ENCODE measurements around the gene FAF1.

FAF1 gene

GRCh38 chr1:50703240-50703639 lies 256.8 kb downstream of the FAF1 start:
- H3K9me2 ChIP-seq (replicated peaks; ENCODE audit: control insufficient read depth, low read length): no peaks in the 10 kb centered on the region
- no peaks in the 10 kb centered on the region for H3K4me1 ChIP-seq (ENCODE audit: control insufficient read depth, low read length)
- TF ChIP-seq EZH2phosphoT487 (IDR thresholded peaks at IDR 0.05; ENCODE audit: borderline replicate concordance, low read length): no peak
- no peaks in the 10 kb centered on the region for H4K20me1 ChIP-seq (ENCODE audit: control insufficient read depth, insufficient read depth, low read depth, low read length)
- H3K4me3 ChIP-seq (ENCODE audit: low read length): no peak overlapping the region
- H3K4me2 ChIP-seq (ENCODE audit: low read length): no peak overlapping the region
- peaks cover 3% of the 10 kb centered on the region; the same call in 1 of the 2 replicates for H3K36me3 ChIP-seq (ENCODE audit: control insufficient read depth, low read length)
- H3K27me3 ChIP-seq (ENCODE audit: control insufficient read depth, low read length): no peaks in the 10 kb centered on the region
- no peaks in the 10 kb centered on the region for H3K79me2 ChIP-seq (ENCODE audit: control insufficient read depth, low read length)
- H3K27ac ChIP-seq (ENCODE audit: low read depth, low read length): no peak overlapping the region
- peaks cover 15% of the 10 kb centered on the region for H3F3A ChIP-seq (ENCODE audit: control insufficient read depth, insufficient read depth)
- no peaks in the 10 kb centered on the region for H3K9me3 ChIP-seq (ENCODE audit: control insufficient read depth, insufficient read depth, low read length)

DNA sequence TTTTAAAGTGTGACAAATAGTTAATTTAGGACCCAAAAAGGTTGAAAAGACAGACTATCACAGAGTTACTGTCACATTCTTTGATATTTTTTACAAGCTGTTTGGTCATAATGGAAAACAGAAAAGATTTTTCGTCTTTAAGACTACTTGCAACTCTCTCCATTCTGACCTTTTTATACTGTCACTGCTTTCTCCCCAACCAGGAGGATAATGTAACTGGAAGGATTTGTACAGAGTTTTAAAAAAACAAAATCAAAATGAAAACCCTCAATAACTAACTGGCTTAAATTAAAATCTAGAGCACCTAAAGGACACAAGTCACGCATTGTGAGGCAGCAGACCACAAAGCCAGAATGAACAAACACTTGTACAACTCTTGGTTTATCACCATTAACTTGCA lies 257.7 kb downstream of the FAF1 start:
- H4K20me1 ChIP-seq (ENCODE audit: control insufficient read depth, insufficient read depth, low read depth, low read length): no peaks in the 10 kb centered on the region
- no peaks in the 10 kb centered on the region for H3K9me3 ChIP-seq (ENCODE audit: control insufficient read depth, insufficient read depth, low read length)
- H3K79me2 ChIP-seq (ENCODE audit: control insufficient read depth, low read length): no peaks in the 10 kb centered on the region
- H3K4me2 ChIP-seq (ENCODE audit: low read length): no peak overlapping the region
- no peaks in the 10 kb centered on the region for H3K27me3 ChIP-seq (ENCODE audit: control insufficient read depth, low read length)
- H3K27ac ChIP-seq (ENCODE audit: low read depth, low read length): no peak overlapping the region
- no peaks in the 10 kb centered on the region for H3K4me1 ChIP-seq (ENCODE audit: control insufficient read depth, low read length)
- peaks cover 15% of the 10 kb centered on the region for H3F3A ChIP-seq (ENCODE audit: control insufficient read depth, insufficient read depth)
- TF ChIP-seq EZH2phosphoT487 (IDR thresholded peaks at IDR 0.05; ENCODE audit: borderline replicate concordance, low read length) (no peak), CTCF (IDR thresholded peaks at IDR 0.05; ENCODE audit: low read depth, low read length, poor library complexity, severe bottlenecking) (no peak)
- peaks cover 3% of the 10 kb centered on the region; the same call in 1 of the 2 replicates for H3K36me3 ChIP-seq (ENCODE audit: control insufficient read depth, low read length)
- H3K9me2 ChIP-seq (replicated peaks; ENCODE audit: control insufficient read depth, low read length): no peaks in the 10 kb centered on the region
- H3K4me3 ChIP-seq (ENCODE audit: low read length): no peak overlapping the region

DNA sequence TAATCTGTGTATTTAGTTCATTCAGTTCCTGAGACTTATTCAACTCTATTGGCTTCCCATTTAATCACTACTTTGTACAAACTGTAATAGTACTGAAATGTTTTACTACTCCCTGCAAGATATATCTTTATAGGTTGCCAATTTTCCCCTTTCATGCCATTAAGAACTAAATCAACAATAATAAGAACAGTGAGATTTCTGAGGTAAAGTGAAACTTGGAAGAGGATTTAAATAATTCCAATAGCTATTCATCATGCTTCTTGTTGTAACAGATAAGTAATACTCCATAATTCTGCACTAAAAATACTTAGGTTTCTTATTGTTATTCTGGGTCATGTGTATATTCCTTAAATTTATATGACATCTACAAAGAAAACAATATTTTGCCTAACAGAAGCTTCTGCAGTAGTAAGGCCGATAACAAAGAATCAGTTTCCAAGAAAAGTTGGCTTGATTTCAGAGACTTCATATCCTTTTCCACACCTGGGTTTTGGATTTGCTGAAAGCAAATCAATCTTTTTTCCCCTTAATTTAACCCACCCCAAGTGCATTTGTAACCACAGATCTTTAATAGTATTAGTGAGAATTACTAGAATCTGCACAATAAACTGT lies 258.3 kb downstream of the FAF1 start:
- no peaks in the 10 kb centered on the region for H3K9me3 ChIP-seq (ENCODE audit: control insufficient read depth, insufficient read depth, low read length)
- no peaks in the 10 kb centered on the region for H4K20me1 ChIP-seq (ENCODE audit: control insufficient read depth, insufficient read depth, low read depth, low read length)
- no peaks in the 10 kb centered on the region for H3K79me2 ChIP-seq (ENCODE audit: control insufficient read depth, low read length)
- no peaks in the 10 kb centered on the region for H3K27me3 ChIP-seq (ENCODE audit: control insufficient read depth, low read length)
- H3K36me3 ChIP-seq (ENCODE audit: control insufficient read depth, low read length): peaks cover 3% of the 10 kb centered on the region; the same call in 1 of the 2 replicates
- H3K4me2 ChIP-seq (ENCODE audit: low read length): no peak overlapping the region
- TF ChIP-seq CTCF (IDR thresholded peaks at IDR 0.05; ENCODE audit: low read depth, low read length, poor library complexity, severe bottlenecking): no peak
- no peak for TF ChIP-seq EZH2phosphoT487 (IDR thresholded peaks at IDR 0.05; ENCODE audit: borderline replicate concordance, low read length)
- peaks cover 15% of the 10 kb centered on the region for H3F3A ChIP-seq (ENCODE audit: control insufficient read depth, insufficient read depth)
- no peaks in the 10 kb centered on the region for H3K9me2 ChIP-seq (replicated peaks; ENCODE audit: control insufficient read depth, low read length)
- H3K27ac ChIP-seq (ENCODE audit: low read depth, low read length): no peak overlapping the region
- no peak overlapping the region for H3K4me3 ChIP-seq (ENCODE audit: low read length)
- no peaks in the 10 kb centered on the region for H3K4me1 ChIP-seq (ENCODE audit: control insufficient read depth, low read length)

DNA sequence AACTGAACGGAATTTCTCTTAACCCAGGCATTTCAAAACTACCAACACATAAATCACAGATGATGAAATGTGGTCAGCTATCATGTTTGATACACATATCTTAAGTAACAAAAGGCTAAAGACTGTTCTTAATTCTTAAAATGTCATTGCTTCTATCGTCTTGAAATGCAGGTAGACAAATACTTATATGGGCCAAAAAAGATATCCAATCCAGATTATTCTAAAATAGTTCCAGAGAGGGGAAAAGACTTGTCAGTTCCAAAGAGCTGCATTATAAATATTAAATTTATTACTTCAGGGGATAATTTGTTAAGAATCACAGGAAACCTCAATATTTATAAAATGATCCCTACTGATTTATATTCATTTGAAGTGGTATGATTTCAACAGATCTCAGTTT lies 259.4 kb downstream of the FAF1 start:
- Histone ChIP-seq H4K20me1 (ENCODE audit: control insufficient read depth, insufficient read depth, low read depth, low read length) (no peaks in the 10 kb centered on the region), H3K9me3 (ENCODE audit: control insufficient read depth, insufficient read depth, low read length) (no peaks in the 10 kb centered on the region), H3K79me2 (ENCODE audit: control insufficient read depth, low read length) (no peaks in the 10 kb centered on the region), H3F3A (ENCODE audit: control insufficient read depth, insufficient read depth) (peaks cover 8% of the 10 kb centered on the region), H3K27me3 (ENCODE audit: control insufficient read depth, low read length) (no peaks in the 10 kb centered on the region), H3K9me2 (replicated peaks; ENCODE audit: control insufficient read depth, low read length) (no peaks in the 10 kb centered on the region), H3K27ac (ENCODE audit: low read depth, low read length) (no peak overlapping the region), H3K4me3 (ENCODE audit: low read length) (no peak overlapping the region), H3K4me2 (ENCODE audit: low read length) (no peak overlapping the region), H3K36me3 (ENCODE audit: control insufficient read depth, low read length) (peaks cover 1% of the 10 kb centered on the region; the same call in 1 of the 2 replicates), H3K4me1 (ENCODE audit: control insufficient read depth, low read length) (no peaks in the 10 kb centered on the region)
- TF ChIP-seq CTCF (IDR thresholded peaks at IDR 0.05; ENCODE audit: low read depth, low read length, poor library complexity, severe bottlenecking): no peak
- no peak for TF ChIP-seq EZH2phosphoT487 (IDR thresholded peaks at IDR 0.05; ENCODE audit: borderline replicate concordance, low read length)

Measured in DOHH2 (cell line).